ENCODE data around the gene CGNL1.

Gene CGNL1

GRCh38 chr15:57553526-57553925, 177.2 kb downstream of the CGNL1 start:
- no peak for TF ChIP-seq CTCF (IDR thresholded peaks at IDR 0.05; ENCODE audit: control insufficient read depth, extremely low read depth, insufficient read depth)
- no peak for DNase-seq (ENCODE audit: low read depth)

GRCh38 chr15:57554063-57554811, 177.9 kb downstream of the CGNL1 start:
- TF ChIP-seq CTCF (IDR thresholded peaks at IDR 0.05; ENCODE audit: control insufficient read depth, extremely low read depth, insufficient read depth): no peak
- no peak for DNase-seq (ENCODE audit: low read depth)
- no peak overlapping the region for H3K4me3 ChIP-seq (ENCODE audit: low read depth, low read length)

More at GRCh38 chr15:57553526-57553925, 177.2 kb downstream of the CGNL1 start:
- H3K4me3 ChIP-seq (ENCODE audit: low read depth, low read length): no peak overlapping the region

DNA sequence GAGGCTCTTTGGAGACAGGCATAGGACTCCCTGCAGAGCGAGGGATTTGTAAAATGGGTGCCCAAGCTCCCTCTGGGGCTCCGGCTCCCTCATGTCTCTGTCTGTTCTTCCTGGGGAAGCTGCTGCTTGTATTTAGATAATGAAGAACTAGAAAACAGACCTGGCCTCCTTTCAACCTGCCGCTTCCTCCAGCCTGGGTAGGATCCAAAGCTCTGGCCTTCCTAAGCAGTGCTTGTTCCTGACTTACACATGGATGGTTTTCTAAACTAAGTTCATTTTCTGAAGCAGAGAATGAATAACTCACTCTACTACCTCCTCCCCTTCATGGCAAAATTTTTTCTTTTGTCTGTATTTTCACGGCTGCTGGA, 178.5 kb downstream of the CGNL1 start:
- DNase-seq (ENCODE audit: low read depth): no peak
- no peak for TF ChIP-seq CTCF (IDR thresholded peaks at IDR 0.05; ENCODE audit: control insufficient read depth, extremely low read depth, insufficient read depth)
- H3K4me3 ChIP-seq (ENCODE audit: low read depth, low read length): no peak overlapping the region

- TF ChIP-seq CTCF (IDR thresholded peaks at IDR 0.05; ENCODE audit: control insufficient read depth, extremely low read depth, insufficient read depth): no peak
- H3K4me3 ChIP-seq (ENCODE audit: low read depth, low read length): no peak overlapping the region
- DNase-seq (ENCODE audit: low read depth): no peak
Measured at GRCh38 chr15:57555270-57555669, 179.0 kb downstream of the CGNL1 start.

DNA sequence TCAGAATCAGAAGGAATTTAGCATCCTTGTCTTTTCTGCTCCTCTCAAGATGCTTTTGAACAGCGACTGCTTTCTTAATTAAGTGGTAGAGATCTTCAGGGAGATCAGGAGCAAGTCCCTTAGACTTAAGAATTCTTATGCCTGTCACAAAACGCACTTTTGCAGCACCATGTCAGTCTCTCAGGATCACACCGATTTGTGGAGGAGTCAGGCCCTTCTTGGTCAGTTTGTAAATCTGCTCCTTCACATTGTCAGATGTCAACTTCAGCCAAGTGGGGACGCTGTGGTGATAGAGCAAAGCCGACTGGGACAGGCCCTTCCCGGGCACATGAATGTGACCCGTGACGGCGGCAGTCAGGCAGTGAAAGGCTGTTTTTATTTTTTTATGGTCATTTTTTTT, 179.7 kb downstream of the CGNL1 start:
- no peak for DNase-seq (ENCODE audit: low read depth)
- H3K4me3 ChIP-seq (ENCODE audit: low read depth, low read length): no peak overlapping the region
- TF ChIP-seq CTCF (IDR thresholded peaks at IDR 0.05; ENCODE audit: control insufficient read depth, extremely low read depth, insufficient read depth): no peak

DNA sequence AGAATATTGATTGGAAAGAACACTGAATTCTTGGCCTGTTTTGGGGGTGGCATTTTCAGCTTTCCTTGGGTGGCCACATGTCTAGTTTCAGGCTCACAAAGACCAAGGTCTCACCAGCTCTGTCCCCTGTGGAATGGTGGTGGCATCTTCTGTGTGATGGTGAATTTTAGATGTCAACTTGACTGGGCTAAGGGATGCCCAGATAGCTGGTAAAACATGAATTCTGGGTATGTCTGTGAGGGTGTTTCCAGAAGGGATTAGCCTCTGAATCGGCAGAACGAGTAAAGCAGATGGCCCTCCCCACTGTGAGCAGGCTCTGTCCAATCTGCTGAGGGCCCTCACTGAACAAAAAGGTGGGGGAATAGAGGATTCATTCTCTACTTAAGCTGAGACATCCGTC, 181.0 kb downstream of the CGNL1 start:
- DNase-seq (ENCODE audit: low read depth): no peak
- TF ChIP-seq CTCF (IDR thresholded peaks at IDR 0.05; ENCODE audit: control insufficient read depth, extremely low read depth, insufficient read depth): no peak
- H3K4me3 ChIP-seq (ENCODE audit: low read depth, low read length): no peak overlapping the region

DNA sequence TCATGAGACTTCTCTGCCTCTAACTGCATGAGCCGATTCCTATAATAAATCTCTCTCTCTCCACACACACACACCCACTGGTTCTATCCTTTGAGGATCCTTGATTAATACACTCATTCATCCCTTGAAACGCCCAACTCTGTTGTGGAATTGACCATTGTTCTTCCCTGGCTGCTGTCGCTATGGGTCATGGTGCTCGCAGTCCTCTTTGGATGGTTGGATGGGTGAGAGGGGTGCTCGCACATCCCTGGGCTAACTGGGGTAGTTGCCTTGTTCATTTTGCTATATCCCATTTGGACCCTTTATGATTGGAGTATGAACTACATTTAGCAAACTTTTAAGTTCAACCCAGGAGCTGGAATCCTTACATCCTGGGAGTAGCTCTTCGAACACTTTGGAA, 181.5 kb downstream of the CGNL1 start:
- DNase-seq (ENCODE audit: low read depth): no peak
- H3K4me3 ChIP-seq (ENCODE audit: low read depth, low read length): no peak overlapping the region
- TF ChIP-seq CTCF (IDR thresholded peaks at IDR 0.05; ENCODE audit: control insufficient read depth, extremely low read depth, insufficient read depth): no peak
